Tibial nerve (tissue), 4 donors: ENCODE results near the gene MGAT4D.
A peak's percentile ranks its signal among the peaks of the same experiment; 100 is the strongest.

Experiments used
- CTCF ChIP-seq, 5 experiments: fragments of 200-600 bp in 3 of 5; fragments of 450-650 bp in 2 of 5; sonication (generic) in 3 of 5; IDR thresholded peaks; one replicate each; pipeline ENCODE4 v1.5.1; 2016 to 2019; ENCODE audit warnings: antibody characterized with exemption in 5 of 5, mild to moderate bottlenecking in 3 of 5, moderate library complexity in 2 of 5
- EP300 ChIP-seq, 2 donors: sonication (generic); formaldehyde crosslinking; IDR thresholded peaks; one replicate each; pipeline ENCODE4 v1.6.1; 2017; ENCODE audit warnings: antibody characterized with exemption in 2 of 2, mild to moderate bottlenecking in 1 of 2
- POLR2A ChIP-seq, 2 donors: fragments of 450-650 bp; IDR thresholded peaks; one replicate each; pipeline ENCODE4 v1.6.1; 2017; ENCODE audit warnings: antibody characterized with exemption in 2 of 2, mild to moderate bottlenecking in 2 of 2, moderate library complexity in 2 of 2

- TF ChIP-seq POLR2A (IDR thresholded peaks at IDR 0.05) (no peak), CTCF (IDR thresholded peaks at IDR 0.05) (peak in 3 of 5 experiments; percentile 10 to 29 (median 17)), EP300 (IDR thresholded peaks at IDR 0.05) (no peak)
Observed at GRCh38 chr4:140427106-140427918, 70.8 kb downstream of the MGAT4D start, which contains the start of gene CLGN.
